Measurements from ENCODE around the gene ASB5. TPM values are rescaled to one million over a fixed set of nuclear protein-coding genes. Genes with fewer than 3 reads are reported as not detected.

The ASB5 gene
- total and polyA plus RNA-seq, 2 donors: under 0.01 to 0.34 TPM

- DNase-seq (ENCODE audit: low read depth in 6 of 9, low spot score in 9 of 9): no peak
- no peaks in the 10 kb centered on the region for H3K4me1 ChIP-seq (ENCODE audit: control insufficient read depth in 2 of 2, insufficient read depth in 2 of 2, low read length in 2 of 2)
- H3K27ac ChIP-seq (ENCODE audit: low read depth in 1 of 2, low read length in 1 of 2): no peak overlapping the region
- no peak overlapping the region for H3K4me3 ChIP-seq (ENCODE audit: low read length in 2 of 2)
- H3K27me3 ChIP-seq (ENCODE audit: control insufficient read depth in 2 of 2, insufficient read depth in 1 of 2, low read length in 1 of 2): no peaks in the 10 kb centered on the region
- no peaks in the 10 kb centered on the region for H3K9me3 ChIP-seq (ENCODE audit: control insufficient read depth in 2 of 2, insufficient read depth in 1 of 2, low read length in 1 of 2)
- H3K36me3 ChIP-seq (ENCODE audit: control insufficient read depth in 2 of 2, insufficient read depth in 2 of 2, low read length in 1 of 2): no peaks in the 10 kb centered on the region
- 98% methylated on average over 1 of the region's 1 CpG for WGBS
Measured at GRCh38 chr4:176242764-176243347, 26.2 kb downstream of the ASB5 start.

- DNase-seq (ENCODE audit: low read depth in 6 of 9, low spot score in 9 of 9): no peak
- Histone ChIP-seq H3K9me3 (ENCODE audit: control insufficient read depth in 2 of 2, insufficient read depth in 1 of 2, low read length in 1 of 2) (no peaks in the 10 kb centered on the region), H3K4me3 (ENCODE audit: low read length in 2 of 2) (no peak overlapping the region), H3K36me3 (ENCODE audit: control insufficient read depth in 2 of 2, insufficient read depth in 2 of 2, low read length in 1 of 2) (no peaks in the 10 kb centered on the region), H3K4me1 (ENCODE audit: control insufficient read depth in 2 of 2, insufficient read depth in 2 of 2, low read length in 2 of 2) (no peaks in the 10 kb centered on the region), H3K27ac (ENCODE audit: low read depth in 1 of 2, low read length in 1 of 2) (no peak overlapping the region), H3K27me3 (ENCODE audit: control insufficient read depth in 2 of 2, insufficient read depth in 1 of 2, low read length in 1 of 2) (no peaks in the 10 kb centered on the region)
- WGBS: 94% methylated on average over 8 of the region's 8 CpGs
Measured at GRCh38 chr4:176241703-176242102, 27.3 kb downstream of the ASB5 start.

- DNase-seq (ENCODE audit: low read depth in 6 of 9, low spot score in 9 of 9): no peak
- H3K27ac ChIP-seq (ENCODE audit: low read depth in 1 of 2, low read length in 1 of 2): no peak overlapping the region
- no peaks in the 10 kb centered on the region for H3K9me3 ChIP-seq (ENCODE audit: control insufficient read depth in 2 of 2, insufficient read depth in 1 of 2, low read length in 1 of 2)
- no peaks in the 10 kb centered on the region for H3K36me3 ChIP-seq (ENCODE audit: control insufficient read depth in 2 of 2, insufficient read depth in 2 of 2, low read length in 1 of 2)
- H3K4me3 ChIP-seq (ENCODE audit: low read length in 2 of 2): no peak overlapping the region
- H3K27me3 ChIP-seq (ENCODE audit: control insufficient read depth in 2 of 2, insufficient read depth in 1 of 2, low read length in 1 of 2): no peaks in the 10 kb centered on the region
- H3K4me1 ChIP-seq (ENCODE audit: control insufficient read depth in 2 of 2, insufficient read depth in 2 of 2, low read length in 2 of 2): no peaks in the 10 kb centered on the region
- 71% methylated on average over 4 of the region's 4 CpGs for WGBS
Measured at GRCh38 chr4:176238826-176239225, 30.2 kb downstream of the ASB5 start.

GRCh38 chr4:176238157-176238610 is 30.8 kb downstream of the ASB5 start:
- no peaks in the 10 kb centered on the region for H3K27me3 ChIP-seq (ENCODE audit: control insufficient read depth in 2 of 2, insufficient read depth in 1 of 2, low read length in 1 of 2)
- H3K27ac ChIP-seq (ENCODE audit: low read depth in 1 of 2, low read length in 1 of 2): no peak overlapping the region
- no peaks in the 10 kb centered on the region for H3K9me3 ChIP-seq (ENCODE audit: control insufficient read depth in 2 of 2, insufficient read depth in 1 of 2, low read length in 1 of 2)
- 93% methylated on average over 7 of the region's 7 CpGs for WGBS
- H3K4me3 ChIP-seq (ENCODE audit: low read length in 2 of 2): no peak overlapping the region
- DNase-seq (ENCODE audit: low read depth in 6 of 9, low spot score in 9 of 9): no peak
- no peaks in the 10 kb centered on the region for H3K4me1 ChIP-seq (ENCODE audit: control insufficient read depth in 2 of 2, insufficient read depth in 2 of 2, low read length in 2 of 2)
- no peaks in the 10 kb centered on the region for H3K36me3 ChIP-seq (ENCODE audit: control insufficient read depth in 2 of 2, insufficient read depth in 2 of 2, low read length in 1 of 2)

GRCh38 chr4:176236946-176237345 is 32.1 kb downstream of the ASB5 start:
- Histone ChIP-seq H3K27ac (ENCODE audit: low read depth in 1 of 2, low read length in 1 of 2) (no peak overlapping the region), H3K4me1 (ENCODE audit: control insufficient read depth in 2 of 2, insufficient read depth in 2 of 2, low read length in 2 of 2) (no peaks in the 10 kb centered on the region), H3K9me3 (ENCODE audit: control insufficient read depth in 2 of 2, insufficient read depth in 1 of 2, low read length in 1 of 2) (no peaks in the 10 kb centered on the region), H3K36me3 (ENCODE audit: control insufficient read depth in 2 of 2, insufficient read depth in 2 of 2, low read length in 1 of 2) (no peaks in the 10 kb centered on the region), H3K4me3 (ENCODE audit: low read length in 2 of 2) (no peak overlapping the region), H3K27me3 (ENCODE audit: control insufficient read depth in 2 of 2, insufficient read depth in 1 of 2, low read length in 1 of 2) (no peaks in the 10 kb centered on the region)
- DNase-seq (ENCODE audit: low read depth in 6 of 9, low spot score in 9 of 9): no peak
- WGBS: 96% methylated on average over 5 of the region's 5 CpGs

GRCh38 chr4:176230836-176231235 is 38.2 kb downstream of the ASB5 start:
- Histone ChIP-seq H3K27ac (ENCODE audit: low read depth in 1 of 2, low read length in 1 of 2) (no peak overlapping the region), H3K9me3 (ENCODE audit: control insufficient read depth in 2 of 2, insufficient read depth in 1 of 2, low read length in 1 of 2) (no peaks in the 10 kb centered on the region), H3K4me3 (ENCODE audit: low read length in 2 of 2) (no peak overlapping the region), H3K36me3 (ENCODE audit: control insufficient read depth in 2 of 2, insufficient read depth in 2 of 2, low read length in 1 of 2) (no peaks in the 10 kb centered on the region), H3K4me1 (ENCODE audit: control insufficient read depth in 2 of 2, insufficient read depth in 2 of 2, low read length in 2 of 2) (no peaks in the 10 kb centered on the region), H3K27me3 (ENCODE audit: control insufficient read depth in 2 of 2, insufficient read depth in 1 of 2, low read length in 1 of 2) (no peaks in the 10 kb centered on the region)
- no peak for DNase-seq (ENCODE audit: low read depth in 6 of 9, low spot score in 9 of 9)
- WGBS: 93% methylated on average over 4 of the region's 4 CpGs

GRCh38 chr4:176229645-176230044 is 39.4 kb downstream of the ASB5 start:
- DNase-seq (ENCODE audit: low read depth in 6 of 9, low spot score in 9 of 9): no peak
- H3K36me3 ChIP-seq (ENCODE audit: control insufficient read depth in 2 of 2, insufficient read depth in 2 of 2, low read length in 1 of 2): no peaks in the 10 kb centered on the region
- no peaks in the 10 kb centered on the region for H3K27me3 ChIP-seq (ENCODE audit: control insufficient read depth in 2 of 2, insufficient read depth in 1 of 2, low read length in 1 of 2)
- WGBS: 80% methylated on average over 4 of the region's 4 CpGs
- H3K4me1 ChIP-seq (ENCODE audit: control insufficient read depth in 2 of 2, insufficient read depth in 2 of 2, low read length in 2 of 2): no peaks in the 10 kb centered on the region
- H3K4me3 ChIP-seq (ENCODE audit: low read length in 2 of 2): no peak overlapping the region
- H3K9me3 ChIP-seq (ENCODE audit: control insufficient read depth in 2 of 2, insufficient read depth in 1 of 2, low read length in 1 of 2): no peaks in the 10 kb centered on the region
- H3K27ac ChIP-seq (ENCODE audit: low read depth in 1 of 2, low read length in 1 of 2): no peak overlapping the region

GRCh38 chr4:176226736-176227135 is 42.3 kb downstream of the ASB5 start:
- Histone ChIP-seq H3K27ac (ENCODE audit: low read depth in 1 of 2, low read length in 1 of 2) (no peak overlapping the region), H3K27me3 (ENCODE audit: control insufficient read depth in 2 of 2, insufficient read depth in 1 of 2, low read length in 1 of 2) (no peaks in the 10 kb centered on the region), H3K9me3 (ENCODE audit: control insufficient read depth in 2 of 2, insufficient read depth in 1 of 2, low read length in 1 of 2) (no peaks in the 10 kb centered on the region), H3K4me3 (ENCODE audit: low read length in 2 of 2) (no peak overlapping the region), H3K4me1 (ENCODE audit: control insufficient read depth in 2 of 2, insufficient read depth in 2 of 2, low read length in 2 of 2) (no peaks in the 10 kb centered on the region), H3K36me3 (ENCODE audit: control insufficient read depth in 2 of 2, insufficient read depth in 2 of 2, low read length in 1 of 2) (no peaks in the 10 kb centered on the region)
- no peak for DNase-seq (ENCODE audit: low read depth in 6 of 9, low spot score in 9 of 9)
- WGBS: 84% methylated on average over 5 of the region's 5 CpGs

GRCh38 chr4:176223561-176223960 is 45.5 kb downstream of the ASB5 start:
- DNase-seq (ENCODE audit: low read depth in 6 of 9, low spot score in 9 of 9): no peak
- H3K27me3 ChIP-seq (ENCODE audit: control insufficient read depth in 2 of 2, insufficient read depth in 1 of 2, low read length in 1 of 2): no peaks in the 10 kb centered on the region
- WGBS: 94% methylated on average over 2 of the region's 2 CpGs
- H3K9me3 ChIP-seq (ENCODE audit: control insufficient read depth in 2 of 2, insufficient read depth in 1 of 2, low read length in 1 of 2): no peaks in the 10 kb centered on the region
- H3K4me3 ChIP-seq (ENCODE audit: low read length in 2 of 2): no peak overlapping the region
- no peaks in the 10 kb centered on the region for H3K4me1 ChIP-seq (ENCODE audit: control insufficient read depth in 2 of 2, insufficient read depth in 2 of 2, low read length in 2 of 2)
- H3K36me3 ChIP-seq (ENCODE audit: control insufficient read depth in 2 of 2, insufficient read depth in 2 of 2, low read length in 1 of 2): no peaks in the 10 kb centered on the region
- no peak overlapping the region for H3K27ac ChIP-seq (ENCODE audit: low read depth in 1 of 2, low read length in 1 of 2)

- Histone ChIP-seq H3K9me3 (ENCODE audit: control insufficient read depth in 2 of 2, insufficient read depth in 1 of 2, low read length in 1 of 2) (no peaks in the 10 kb centered on the region), H3K4me1 (ENCODE audit: control insufficient read depth in 2 of 2, insufficient read depth in 2 of 2, low read length in 2 of 2) (no peaks in the 10 kb centered on the region), H3K27me3 (ENCODE audit: control insufficient read depth in 2 of 2, insufficient read depth in 1 of 2, low read length in 1 of 2) (no peaks in the 10 kb centered on the region), H3K36me3 (ENCODE audit: control insufficient read depth in 2 of 2, insufficient read depth in 2 of 2, low read length in 1 of 2) (no peaks in the 10 kb centered on the region), H3K27ac (ENCODE audit: low read depth in 1 of 2, low read length in 1 of 2) (no peak overlapping the region), H3K4me3 (ENCODE audit: low read length in 2 of 2) (no peak overlapping the region)
- DNase-seq (ENCODE audit: low read depth in 6 of 9, low spot score in 9 of 9): no peak
- WGBS: 89% methylated on average over 5 of the region's 5 CpGs
Measured at GRCh38 chr4:176222149-176222548, 46.9 kb downstream of the ASB5 start.
